GM23248 (cell line): Measurements from ENCODE around the gene CES3.

Experiments used
- EZH2 ChIP-seq: fragments of 200-600 bp; sonication (generic); IDR thresholded peaks from 2 replicates; pipeline ENCODE4 v1.6.1; 2018; ENCODE audit warnings: antibody characterized with exemption, mild to moderate bottlenecking; ENCODE audit not compliant: insufficient read depth, poor library complexity, severe bottlenecking
- EZH2phosphoT487 ChIP-seq: fragments of 200-600 bp; sonication (generic); IDR thresholded peaks from 2 replicates; pipeline ENCODE4 v1.6.1; 2018; ENCODE audit warnings: antibody characterized with exemption, moderate library complexity, mild to moderate bottlenecking, low read depth; ENCODE audit not compliant: insufficient read depth

- no peak for TF ChIP-seq EZH2
- TF ChIP-seq EZH2phosphoT487 = no peak
Measured at GRCh38 chr16:66954097-66954659, 6.9 kb upstream of the CES3 start.
